ENCODE data around the gene HCN3.

HCN3 gene

DNA sequence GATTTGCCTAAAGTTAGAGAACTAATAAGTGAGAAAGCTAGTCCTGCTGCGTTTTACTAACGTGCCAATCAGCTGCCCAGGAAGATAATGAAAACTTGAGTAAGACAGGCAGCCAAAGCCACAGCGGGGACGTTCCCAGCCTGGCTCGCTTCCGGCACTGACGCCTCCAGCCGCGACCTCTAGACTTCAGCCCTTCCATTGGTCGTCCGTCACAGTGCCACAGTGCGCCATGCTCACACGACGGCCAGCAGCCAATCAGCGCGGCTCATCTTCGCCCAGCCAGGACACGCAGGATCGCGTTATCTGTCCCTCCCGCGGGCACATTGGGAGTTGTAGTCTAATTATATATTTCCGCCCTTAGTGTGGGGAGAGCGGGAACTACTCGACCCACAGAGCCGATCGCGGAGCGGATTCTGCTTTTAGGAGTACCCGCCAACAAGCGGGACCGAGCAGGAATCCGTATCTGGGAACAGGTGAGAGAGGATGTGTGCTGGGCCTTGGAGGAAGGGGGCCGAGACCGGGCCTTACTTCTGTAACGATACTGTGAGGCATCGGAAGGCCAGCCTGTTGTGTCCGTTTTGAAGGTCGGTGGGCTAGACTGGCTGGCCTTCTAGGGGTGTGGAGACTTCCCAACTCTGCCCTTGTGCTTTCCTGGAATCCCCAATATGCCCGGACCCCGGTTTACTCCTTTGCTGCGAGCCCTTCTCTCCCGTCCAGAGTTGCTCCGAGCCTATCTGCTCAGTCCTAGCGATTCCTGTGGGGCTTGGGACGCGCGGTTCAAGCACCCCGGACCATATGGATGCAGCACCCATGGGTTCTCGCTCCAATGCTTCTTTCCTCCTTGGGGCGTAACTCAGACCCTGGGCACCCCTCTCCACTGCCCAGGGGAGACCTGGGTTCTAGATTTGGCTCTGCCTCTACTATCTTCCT, 31.5 kb downstream of the HCN3 start, which contains the start of gene FDPS:
Gene FDPS (plus strand): TSS at position 374 of the 930 bp plus-strand sequence. CDS start 924 bp downstream, outside the sequence.
- DNase-seq (ENCODE audit: low spot score), result peak; percentile 97
- FAIRE-seq, result peak; percentile 68

DNA sequence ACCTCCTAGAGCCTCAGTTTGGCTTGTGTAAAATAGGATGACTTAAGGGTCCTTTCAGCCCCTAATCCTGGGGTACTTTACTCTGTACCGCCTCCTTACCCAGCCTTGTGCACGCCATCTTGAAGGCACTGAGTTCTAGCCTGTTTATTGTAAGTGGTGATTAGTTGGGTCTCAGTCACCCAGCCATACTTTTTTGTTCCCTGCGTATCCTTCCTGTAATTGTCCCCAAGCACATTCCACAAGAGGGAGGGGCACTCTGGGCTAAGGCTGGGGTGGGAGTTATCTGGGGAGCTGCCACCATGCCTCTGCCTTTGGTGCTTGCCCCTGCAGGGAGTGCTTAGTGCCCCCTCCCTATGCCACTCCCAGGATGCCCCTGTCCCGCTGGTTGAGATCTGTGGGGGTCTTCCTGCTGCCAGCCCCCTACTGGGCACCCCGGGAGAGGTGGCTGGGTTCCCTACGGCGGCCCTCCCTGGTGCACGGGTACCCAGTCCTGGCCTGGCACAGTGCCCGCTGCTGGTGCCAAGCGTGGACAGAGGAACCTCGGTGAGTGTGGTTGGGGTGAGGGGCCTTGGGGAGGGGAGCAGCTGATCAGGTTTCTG, 32.3 kb downstream of the HCN3 start:
- peak; percentile 23 for DNase-seq (ENCODE audit: low spot score)

DNA sequence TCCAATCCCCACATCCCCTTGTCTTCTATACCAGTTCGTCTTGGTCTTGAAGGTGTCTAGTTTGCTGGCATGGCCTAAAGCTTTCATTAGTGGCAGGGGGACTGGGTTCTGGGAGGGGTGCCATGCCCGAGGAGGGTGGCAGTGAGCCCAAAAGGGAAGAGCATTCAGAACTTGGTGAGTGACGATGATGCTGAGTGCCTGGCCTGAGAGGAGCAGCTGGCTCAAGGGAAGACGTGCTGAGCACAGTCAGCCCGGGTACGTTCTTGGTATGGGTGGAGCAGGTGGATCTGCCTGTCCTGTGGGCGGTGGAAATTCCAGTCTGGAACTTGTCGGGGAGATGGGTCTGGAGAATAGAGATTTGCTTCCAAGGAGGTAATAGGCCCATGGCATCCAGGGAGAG, 36.0 kb downstream of the HCN3 start:
- FAIRE-seq (no peak), DNase-seq (ENCODE audit: low spot score) (no peak)

More for the DNA sequence above, 32.3 kb downstream of the HCN3 start:
- FAIRE-seq, result no peak

DNA sequence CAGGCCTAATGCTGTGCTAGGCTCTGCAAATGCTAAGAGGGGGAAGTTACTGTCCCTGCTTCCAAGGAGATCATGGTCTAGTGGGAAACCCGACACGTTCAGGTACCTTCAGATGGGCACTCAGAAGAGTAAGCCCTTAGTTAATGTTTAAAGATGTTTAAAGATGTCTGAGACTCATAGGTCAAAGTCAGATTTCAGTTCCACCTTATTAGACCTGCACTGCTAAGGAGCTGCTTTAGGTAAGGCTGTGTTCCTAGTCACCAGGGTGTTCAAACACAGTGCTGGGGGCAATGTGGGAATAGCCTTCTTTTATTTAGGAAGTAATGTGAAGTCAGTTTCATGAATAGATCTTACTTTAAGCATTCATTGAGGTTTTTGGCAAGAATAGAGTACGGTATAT, 39.7 kb downstream of the HCN3 start:
- FAIRE-seq (no peak), DNase-seq (ENCODE audit: low spot score) (no peak)

DNA sequence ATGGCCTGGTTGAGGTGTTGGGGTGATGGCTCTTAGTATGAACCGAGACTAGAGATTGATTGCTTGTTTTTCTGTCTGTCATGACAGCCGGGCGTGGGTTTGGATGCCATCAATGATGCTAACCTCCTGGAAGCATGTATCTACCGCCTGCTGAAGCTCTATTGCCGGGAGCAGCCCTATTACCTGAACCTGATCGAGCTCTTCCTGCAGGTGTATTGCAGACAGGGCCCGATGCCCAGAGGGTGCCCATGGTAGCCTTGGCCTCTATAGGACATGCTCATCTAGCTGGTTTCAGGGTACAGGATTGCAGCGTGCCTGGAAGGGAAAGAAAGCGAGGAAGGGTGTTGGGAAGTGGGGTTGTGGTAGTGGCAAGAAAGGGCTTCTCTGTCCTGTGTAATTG, 40.8 kb downstream of the HCN3 start:
- no peak for FAIRE-seq
- no peak for DNase-seq (ENCODE audit: low spot score)

DNA sequence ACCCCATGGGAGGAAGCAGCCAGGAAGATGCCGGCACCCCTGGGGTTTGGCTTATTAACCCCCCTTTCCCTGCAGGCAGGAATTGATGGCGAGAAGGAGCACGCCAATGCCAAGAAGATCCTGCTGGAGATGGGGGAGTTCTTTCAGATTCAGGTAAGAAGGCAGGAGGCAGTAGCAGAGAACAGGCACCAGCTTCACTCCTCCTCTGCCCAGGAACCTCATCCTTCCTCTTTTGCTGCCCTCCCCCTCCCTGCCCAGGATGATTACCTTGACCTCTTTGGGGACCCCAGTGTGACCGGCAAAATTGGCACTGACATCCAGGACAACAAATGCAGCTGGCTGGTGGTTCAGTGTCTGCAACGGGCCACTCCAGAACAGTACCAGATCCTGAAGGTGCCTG, 42.3 kb downstream of the HCN3 start:
- FAIRE-seq (no peak), DNase-seq (ENCODE audit: low spot score) (no peak)

DNA sequence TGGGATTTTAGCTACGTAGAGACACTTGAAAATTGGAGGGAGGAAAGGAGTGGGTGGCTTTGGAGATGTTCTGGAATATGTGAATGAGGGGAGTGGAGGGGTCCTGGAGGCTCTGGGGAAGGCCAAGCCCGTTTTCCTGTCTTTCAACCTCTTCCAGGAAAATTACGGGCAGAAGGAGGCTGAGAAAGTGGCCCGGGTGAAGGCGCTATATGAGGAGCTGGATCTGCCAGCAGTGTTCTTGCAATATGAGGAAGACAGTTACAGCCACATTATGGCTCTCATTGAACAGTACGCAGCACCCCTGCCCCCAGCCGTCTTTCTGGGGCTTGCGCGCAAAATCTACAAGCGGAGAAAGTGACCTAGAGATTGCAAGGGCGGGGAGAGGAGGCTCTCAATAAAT, 43.0 kb downstream of the HCN3 start:
- FAIRE-seq (no peak), DNase-seq (ENCODE audit: low spot score) (no peak)

DNA sequence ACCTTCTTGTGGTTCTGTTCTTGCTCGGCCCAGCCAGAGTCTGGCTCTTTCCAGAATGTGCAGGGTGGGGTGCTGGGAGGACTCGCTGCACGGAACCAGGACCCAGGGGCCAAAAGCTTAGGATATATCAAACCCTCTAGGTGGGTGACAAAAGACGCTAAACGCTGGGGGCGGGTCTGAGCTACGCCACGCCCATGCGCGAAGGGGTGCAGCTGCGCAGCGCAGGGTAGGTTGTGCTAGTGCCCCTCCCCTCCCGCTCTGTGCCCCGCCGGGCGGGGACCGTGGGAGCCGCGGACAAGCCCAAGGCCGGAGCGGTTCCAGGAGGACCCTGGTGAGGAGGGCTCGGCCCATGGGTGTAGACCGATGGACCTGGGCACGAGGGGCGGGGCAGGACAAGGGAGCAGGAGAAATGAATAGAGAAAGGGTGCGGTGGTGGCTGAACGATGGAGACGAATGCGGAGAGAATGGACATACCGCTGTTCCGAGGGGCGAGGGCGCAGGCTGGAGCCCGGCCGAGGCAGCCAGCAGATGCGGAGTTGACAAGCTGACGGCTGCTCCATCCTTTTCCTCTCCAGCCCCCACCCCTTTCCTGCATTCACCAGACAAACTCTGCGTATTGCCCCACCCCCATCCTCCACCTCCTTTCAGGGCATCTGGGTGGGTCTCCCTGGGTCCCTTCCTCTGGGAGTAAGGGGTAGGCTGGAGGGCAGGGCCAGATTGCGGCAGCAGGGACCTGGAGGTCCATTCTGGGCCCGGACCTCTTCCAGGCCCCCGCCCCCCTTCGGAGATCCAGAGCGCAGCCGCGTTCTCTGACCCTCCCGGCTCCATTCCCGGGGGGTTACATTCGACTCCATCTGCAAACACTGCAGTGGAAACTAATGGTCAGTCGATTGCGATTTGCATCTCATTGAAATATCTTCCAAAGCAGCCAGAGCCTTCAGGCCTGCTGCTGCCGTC, 43.7 kb downstream of the HCN3 start, which contains the start of gene RUSC1:
Gene RUSC1 (plus strand): TSS at position 234 of the 957 bp plus-strand sequence. CDS start 880 bp downstream, outside the sequence.
- FAIRE-seq, result no peak
- no peak for DNase-seq (ENCODE audit: low spot score)

DNA sequence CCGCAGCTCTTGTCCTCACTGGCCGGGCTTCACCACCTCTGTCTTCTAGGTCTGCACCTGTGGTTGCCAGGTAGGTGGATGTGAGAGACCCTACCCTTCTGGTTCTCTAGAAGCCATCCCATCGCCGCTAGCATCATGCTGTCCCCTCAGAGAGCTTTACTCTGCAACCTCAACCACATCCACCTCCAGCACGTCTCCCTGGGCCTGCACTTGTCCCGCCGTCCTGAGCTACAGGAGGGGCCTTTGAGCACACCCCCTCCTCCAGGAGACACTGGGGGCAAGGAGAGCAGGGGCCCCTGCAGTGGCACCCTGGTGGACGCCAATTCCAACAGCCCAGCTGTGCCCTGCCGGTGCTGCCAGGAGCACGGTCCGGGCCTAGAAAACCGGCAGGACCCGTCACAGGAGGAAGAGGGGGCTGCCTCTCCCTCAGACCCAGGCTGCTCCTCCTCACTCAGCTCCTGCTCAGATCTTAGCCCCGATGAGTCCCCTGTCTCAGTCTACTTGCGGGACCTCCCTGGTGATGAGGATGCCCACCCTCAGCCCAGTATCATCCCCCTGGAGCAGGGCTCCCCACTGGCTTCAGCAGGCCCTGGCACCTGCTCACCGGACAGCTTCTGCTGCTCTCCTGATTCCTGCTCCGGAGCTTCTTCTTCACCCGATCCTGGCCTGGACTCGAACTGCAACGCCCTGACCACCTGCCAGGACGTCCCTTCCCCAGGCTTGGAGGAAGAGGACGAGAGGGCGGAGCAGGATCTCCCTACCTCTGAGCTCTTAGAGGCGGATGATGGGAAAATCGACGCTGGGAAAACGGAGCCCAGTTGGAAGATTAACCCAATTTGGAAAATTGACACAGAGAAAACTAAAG, 44.6 kb downstream of the HCN3 start:
- FAIRE-seq, result no peak

DNA sequence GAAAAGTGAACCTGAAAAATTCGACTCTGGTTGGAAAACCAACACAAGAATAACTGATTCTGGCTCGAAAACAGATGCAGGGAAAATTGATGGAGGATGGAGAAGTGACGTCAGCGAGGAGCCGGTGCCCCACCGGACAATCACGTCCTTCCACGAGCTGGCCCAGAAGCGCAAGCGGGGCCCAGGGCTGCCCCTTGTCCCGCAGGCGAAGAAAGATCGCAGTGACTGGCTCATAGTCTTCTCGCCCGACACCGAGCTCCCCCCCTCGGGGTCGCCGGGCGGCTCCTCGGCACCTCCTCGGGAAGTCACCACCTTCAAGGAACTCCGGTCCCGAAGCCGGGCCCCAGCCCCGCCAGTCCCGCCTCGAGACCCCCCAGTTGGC, 45.3 kb downstream of the HCN3 start:
- no peak for DNase-seq (ENCODE audit: low spot score)

More for the DNA sequence above, 44.6 kb downstream of the HCN3 start:
- no peak for DNase-seq (ENCODE audit: low spot score)

DNA sequence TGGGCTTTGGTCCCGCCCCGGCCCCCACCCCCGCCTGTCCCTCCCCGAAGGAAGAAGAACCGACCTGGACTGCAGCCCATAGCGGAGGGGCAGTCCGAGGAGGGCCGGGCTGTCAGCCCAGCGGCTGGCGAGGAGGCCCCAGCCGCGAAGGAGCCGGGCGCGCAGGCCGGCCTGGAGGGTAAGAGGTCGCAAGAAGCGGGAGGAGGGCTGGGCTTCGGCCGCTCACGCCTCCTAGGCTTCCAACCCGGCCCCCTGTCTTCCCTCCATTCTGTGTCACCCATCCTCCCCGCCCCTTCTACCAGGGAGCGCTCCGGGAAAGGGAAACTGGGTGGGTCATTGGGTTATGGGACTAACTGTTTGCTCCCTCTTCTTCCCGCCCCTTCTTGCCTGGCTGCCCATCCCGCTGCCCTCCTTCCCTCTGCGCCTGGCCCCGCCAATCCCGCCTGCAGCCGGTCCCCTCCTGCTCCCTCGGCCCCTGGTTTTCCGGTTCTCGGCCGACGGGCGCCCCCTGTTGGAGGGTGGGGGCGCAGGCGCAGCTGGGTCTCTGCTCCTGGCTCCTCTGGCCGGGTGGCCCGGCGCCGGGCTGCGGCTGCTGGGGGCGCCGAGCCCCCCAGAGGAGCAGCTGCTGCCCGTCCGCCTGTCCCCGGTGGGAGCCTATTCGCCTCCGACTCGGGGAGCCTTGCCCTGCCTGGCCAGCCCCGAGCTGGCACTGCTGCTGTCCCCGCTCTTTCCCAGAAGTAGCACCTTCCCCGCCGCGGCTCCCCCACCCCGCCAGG, 45.9 kb downstream of the HCN3 start:
- DNase-seq (ENCODE audit: low spot score) (peak; percentile 91), FAIRE-seq (peak; percentile 13)

More for the DNA sequence above, 45.3 kb downstream of the HCN3 start:
- FAIRE-seq, result no peak

DNA sequence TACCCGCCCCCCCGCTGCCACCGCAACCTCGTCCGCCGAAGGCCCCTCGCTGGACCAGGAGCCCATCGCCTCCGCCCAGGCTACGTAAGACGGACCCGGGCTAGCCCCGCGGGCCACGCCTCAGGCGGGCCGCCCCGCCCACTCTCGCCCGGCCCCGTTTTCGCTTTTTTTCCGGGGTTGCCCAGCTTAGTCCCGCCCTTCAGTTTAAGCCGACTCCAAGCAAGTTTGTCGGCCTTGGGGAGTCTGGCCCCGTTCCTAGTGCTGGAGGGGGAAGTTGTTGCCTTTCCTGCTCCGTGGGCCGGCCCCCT, 46.4 kb downstream of the HCN3 start:
- DNase-seq (ENCODE audit: low spot score), result peak; percentile 88
- FAIRE-seq, result peak; percentile 90

DNA sequence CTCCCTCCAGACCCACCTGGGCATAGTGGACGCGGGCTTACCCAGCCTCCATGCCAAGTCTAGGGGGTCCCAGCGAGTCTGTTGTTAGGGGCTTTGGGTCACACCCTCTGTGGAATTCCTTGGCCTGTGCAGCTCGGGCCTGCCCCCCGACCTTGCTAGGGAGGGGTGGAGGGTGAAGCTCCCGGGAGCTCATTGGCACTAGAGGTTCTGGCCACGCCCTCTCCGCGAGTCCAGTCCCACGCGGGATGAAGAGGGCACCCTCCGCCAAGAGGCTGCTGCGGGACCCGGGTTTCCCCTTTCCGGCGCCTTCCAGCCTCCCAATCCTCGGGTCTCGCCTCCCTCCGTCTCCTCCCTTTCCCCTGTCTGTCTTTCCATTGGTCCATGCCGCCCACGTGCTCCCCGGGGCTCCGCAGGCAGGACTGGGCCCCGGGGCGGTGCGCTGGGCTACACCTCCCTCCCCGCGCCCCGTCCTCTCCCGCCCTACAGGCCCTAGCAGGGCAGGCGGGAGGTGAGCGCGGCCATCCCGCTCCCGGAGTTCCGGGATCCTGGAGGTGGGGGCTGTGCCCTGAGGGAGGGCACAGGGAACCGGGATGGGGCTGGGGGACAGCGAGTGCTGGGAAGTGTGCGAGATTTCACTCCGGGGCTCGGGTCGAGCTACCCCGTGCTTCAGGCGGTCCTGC, 46.9 kb downstream of the HCN3 start:
- DNase-seq (ENCODE audit: low spot score), result peak; percentile 97

DNA sequence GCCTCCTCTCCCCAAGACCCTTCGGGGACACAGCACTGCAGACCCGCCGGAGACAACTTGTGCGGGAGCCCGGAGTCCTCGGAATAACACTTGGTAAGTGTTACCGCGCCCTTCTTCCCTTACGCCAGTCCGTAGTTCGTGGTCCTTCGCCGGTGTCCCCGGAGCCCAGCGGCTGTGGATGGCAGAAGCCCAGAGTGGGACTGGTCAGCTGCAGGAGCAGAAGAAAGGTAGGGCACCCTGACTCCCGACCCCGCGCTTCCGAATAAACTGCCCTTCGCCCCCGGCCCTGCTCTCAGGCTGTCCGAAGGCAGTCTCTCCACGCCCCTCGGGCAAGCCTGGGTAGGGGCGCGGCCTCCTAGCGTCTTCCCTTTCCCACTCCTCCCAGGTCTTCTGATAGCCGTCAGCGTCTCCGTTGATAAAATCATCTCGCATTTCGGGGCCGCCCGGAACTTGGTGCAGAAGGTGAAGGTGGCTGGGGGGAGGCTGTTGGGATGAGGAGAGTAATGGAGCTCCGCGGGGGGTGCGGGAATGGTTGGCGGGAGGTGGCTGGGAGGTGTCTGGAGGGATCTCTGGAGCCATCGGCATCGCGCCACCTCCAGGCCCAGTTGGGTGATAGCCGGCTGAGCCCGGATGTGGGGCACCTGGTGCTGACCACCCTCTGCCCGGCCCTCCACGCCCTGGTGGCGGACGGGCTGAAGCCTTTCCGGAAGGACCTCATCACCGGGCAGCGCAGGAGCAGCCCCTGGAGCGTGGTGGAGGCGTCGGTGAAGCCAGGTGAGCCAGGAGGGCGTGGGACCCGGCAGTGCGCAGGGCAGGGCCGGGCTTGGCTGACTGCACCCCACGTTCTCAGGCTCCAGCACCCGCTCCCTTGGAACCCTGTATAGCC, 47.7 kb downstream of the HCN3 start:
- DNase-seq (ENCODE audit: low spot score) (peak; percentile 81), FAIRE-seq (no peak)

More for the DNA sequence above, 46.9 kb downstream of the HCN3 start:
- FAIRE-seq, result peak; percentile 87

DNA sequence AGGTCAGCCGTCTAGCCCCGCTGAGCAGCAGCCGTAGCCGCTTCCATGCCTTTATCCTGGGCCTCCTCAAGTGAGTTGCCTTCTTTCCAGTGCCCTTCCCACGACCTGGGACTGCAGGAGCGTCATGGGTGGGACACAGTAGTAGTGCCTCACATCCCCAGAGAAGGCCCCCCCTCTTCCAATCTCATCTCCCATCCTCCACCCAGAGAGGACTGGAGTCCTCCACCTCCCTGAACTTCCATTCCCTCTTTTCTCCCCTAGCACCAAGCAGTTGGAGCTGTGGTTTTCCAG, 48.3 kb downstream of the HCN3 start:
- FAIRE-seq, result no peak

DNA sequence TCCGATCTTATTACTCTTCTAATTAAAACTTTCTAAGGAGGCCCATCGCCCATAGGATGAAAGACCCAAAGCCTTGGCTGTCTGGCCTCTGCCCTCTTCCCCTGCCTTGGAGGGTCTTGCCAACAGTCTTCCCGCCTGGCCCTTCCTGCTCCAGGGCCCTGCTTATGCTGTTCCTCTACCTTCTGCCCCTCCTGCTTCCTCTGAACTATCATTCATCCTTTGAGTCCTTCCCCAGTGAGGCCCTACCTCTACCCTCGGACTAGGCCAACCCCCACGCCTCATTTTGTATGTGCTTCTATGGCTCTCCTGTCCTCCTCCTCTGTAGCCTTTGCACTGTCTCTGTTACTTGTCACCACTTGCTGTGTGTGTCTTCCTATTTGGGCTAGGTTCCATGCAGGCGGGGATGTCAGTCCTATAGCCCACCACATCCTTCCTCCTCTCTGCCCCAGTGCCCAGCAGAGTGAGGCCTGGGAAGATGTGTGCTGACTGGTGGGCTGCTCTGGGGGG, 48.8 kb downstream of the HCN3 start:
- no peak for FAIRE-seq
- DNase-seq (ENCODE audit: low spot score), result no peak

More for the DNA sequence above, 48.3 kb downstream of the HCN3 start:
- no peak for DNase-seq (ENCODE audit: low spot score)

DNA sequence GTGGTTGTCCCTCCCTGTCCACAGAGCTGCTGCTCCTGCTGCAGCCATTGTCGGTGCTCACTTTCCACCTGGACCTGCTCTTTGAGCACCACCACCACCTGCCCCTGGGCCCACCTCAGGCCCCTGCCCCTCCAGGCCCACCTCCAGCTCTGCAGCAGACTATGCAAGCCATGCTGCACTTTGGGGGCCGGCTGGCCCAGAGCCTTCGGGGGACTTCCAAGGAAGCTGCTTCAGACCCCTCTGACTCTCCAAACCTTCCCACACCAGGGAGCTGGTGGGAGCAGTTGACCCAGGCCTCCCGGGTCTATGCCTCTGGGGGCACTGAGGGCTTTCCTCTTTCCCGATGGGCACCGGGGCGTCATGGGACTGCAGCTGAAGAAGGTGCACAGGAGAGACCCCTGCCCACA, 49.4 kb downstream of the HCN3 start:
- no peak for FAIRE-seq
- no peak for DNase-seq (ENCODE audit: low spot score)

DNA sequence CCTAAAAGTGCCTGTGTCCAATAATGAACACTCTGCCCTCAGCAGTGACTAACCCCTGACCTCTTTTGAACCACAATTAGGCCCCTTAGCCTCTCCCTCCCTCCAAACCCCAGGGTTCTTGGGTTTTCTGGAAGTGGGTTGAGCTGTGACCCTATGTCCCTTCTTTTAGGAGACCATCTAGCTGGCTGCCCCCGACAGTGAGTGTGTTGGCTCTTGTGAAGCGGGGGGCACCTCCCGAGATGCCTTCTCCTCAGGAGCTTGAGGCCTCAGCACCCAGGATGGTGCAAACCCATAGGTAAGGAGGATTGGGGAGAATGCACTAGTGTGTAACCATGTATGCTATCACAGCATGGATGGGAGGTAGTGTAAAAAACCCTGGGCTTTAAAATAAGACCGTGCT, 50.7 kb downstream of the HCN3 start:
- no peak for DNase-seq (ENCODE audit: low spot score)
- FAIRE-seq, result no peak

All from urothelium cell line (cell line).